Keratinocyte (primary cell): ENCODE results near the gene ZNF638.

ENCODE experiments used
- CTCF ChIP-seq, 3 experiments: IDR thresholded peaks in 1 of 3; conservative IDR thresholded peaks in 1 of 3; optimal IDR thresholded peaks in 1 of 3; 2 replicates in 2 of 3; 3 replicates in 1 of 3; pipeline versions ENCODE3 to v1.5.1; 2011; ENCODE audit warnings: low read length in 3 of 3, mild to moderate bottlenecking in 3 of 3, moderate library complexity in 2 of 3, control low read depth in 1 of 3, inconsistent platforms in 1 of 3; ENCODE audit not compliant: insufficient read depth in 2 of 3; ENCODE audit errors: extremely low read depth in 1 of 3
- EZH2 ChIP-seq: IDR thresholded peaks from one replicate; pipeline ENCODE4 v1.6.1; 2012; ENCODE audit warnings: inconsistent platforms, mild to moderate bottlenecking, low read length, moderate library complexity

GRCh38 chr2:71417300-71418202, 86.0 kb downstream of the ZNF638 start:
- no peak for TF ChIP-seq CTCF (optimal IDR thresholded peaks at IDR 0.05 in 1 of 3, IDR thresholded peaks at IDR 0.05 in 1 of 3, conservative IDR thresholded peaks at IDR 0.05 in 1 of 3; ENCODE audit: extremely low read depth in 1 of 3, insufficient read depth in 2 of 3, low read length in 3 of 3)
- no peak for TF ChIP-seq EZH2
